GM12878 (cell line): ENCODE data around the gene RAB36. TPM values are rescaled to one million over a fixed set of nuclear protein-coding genes. Genes with fewer than 3 reads are reported as not detected.

Source experiments
- ATAC-seq: fragments of 200-7000 bp; cut with Tn5 transposase; 3 replicates; pipeline ENCODE4 v1.9.1; 2020; ENCODE audit warnings: mild to moderate bottlenecking, moderate library complexity
- BruUV-seq: library from RNA; stranded (reverse); fragments of 400-500 nt; replicated peaks from 2 replicates; lab custom pipeline; 2021; lab: Mats Ljungman, UMichigan
- CTCF ChIA-PET: fragments of 300-600 bp; sonication (Branson Sonifier 250); formaldehyde crosslinking; extraction: SDS; loops from one replicate; lab custom pipeline; 2021; ENCODE audit warnings: inconsistent platforms; lab: Yijun Ruan, JAX
- POLR2A ChIA-PET: fragments of 350-600 bp; formaldehyde crosslinking; extraction: SDS; loops from one replicate; lab custom pipeline; 2021; ENCODE audit warnings: inconsistent platforms; lab: Charles Lee
- RAD21 ChIA-PET: fragments of 300-600 bp; sonication (Branson Sonifier 250); formaldehyde crosslinking; loops from one replicate; lab custom pipeline; 2023; ENCODE audit warnings: antibody characterized with exemption; ENCODE audit not compliant: unreplicated experiment; lab: Charles Lee
- SMC1A ChIA-PET: fragments of 300-600 bp; sonication (Branson Sonifier 250); formaldehyde crosslinking; loops from one replicate; lab custom pipeline; 2023; ENCODE audit not compliant: unreplicated experiment, uncharacterized antibody; lab: Charles Lee
- DNase-seq: peaks from one replicate; pipeline ENCODE4 v3.0.0-alpha.2; 2011; ENCODE audit warnings: low read depth, low spot score
- FAIRE-seq: peaks from 3 replicates; lab custom pipeline; 2011; peaks lifted over from hg19 to GRCh38; lab: Jason Lieb, UNC
- H2AFZ ChIP-seq: 2 replicates; pipeline ENCODE4 v1.6.0; 2011; ENCODE audit warnings: low read depth, low read length, control low read depth; ENCODE audit not compliant: control insufficient read depth
- H3K27ac ChIP-seq: 2 replicates; pipeline ENCODE4 v1.5.1; 2011; ENCODE audit warnings: control low read depth; ENCODE audit not compliant: control insufficient read depth, insufficient read depth
- H3K27me3 ChIP-seq, 2 experiments: replicated peaks in 1 of 2; 2 replicates each; pipeline versions ENCODE4 v1.6.0 to v1.6.1; 2011; ENCODE audit warnings: low read length in 1 of 2; ENCODE audit not compliant: control insufficient read depth in 2 of 2, insufficient read depth in 2 of 2
- H3K36me3 ChIP-seq, 2 experiments: 2 replicates each; pipeline ENCODE4 v1.5.1; 2011; ENCODE audit warnings: low read length in 1 of 2; ENCODE audit not compliant: control insufficient read depth in 2 of 2, insufficient read depth in 2 of 2
- H3K4me1 ChIP-seq: 2 replicates; pipeline ENCODE4 v1.6.1; 2011; ENCODE audit warnings: mild to moderate bottlenecking, low read length, moderate library complexity, mixed read lengths; ENCODE audit not compliant: control insufficient read depth, insufficient read depth
- H3K4me2 ChIP-seq: 2 replicates; pipeline ENCODE4 v1.6.0; 2011; ENCODE audit warnings: control low read depth; ENCODE audit not compliant: control insufficient read depth, insufficient read depth
- H3K4me3 ChIP-seq: fragments of 200-600 bp; sonication (generic); 2 replicates; pipeline ENCODE4 v1.5.1; 2016
- H3K79me2 ChIP-seq: 2 replicates; pipeline ENCODE4 v1.6.0; 2011; ENCODE audit warnings: low read length; ENCODE audit not compliant: control insufficient read depth, insufficient read depth
- H3K9ac ChIP-seq: 2 replicates; pipeline ENCODE4 v1.8.0; 2011; ENCODE audit warnings: low read length, control low read depth, mixed read lengths; ENCODE audit not compliant: control insufficient read depth, insufficient read depth
- H3K9me3 ChIP-seq: replicated peaks from 3 replicates; pipeline ENCODE4 v1.5.1; 2011; ENCODE audit warnings: mild to moderate bottlenecking, low read length; ENCODE audit not compliant: control insufficient read depth, insufficient read depth
- H4K20me1 ChIP-seq: 2 replicates; pipeline ENCODE4 v1.6.0; 2011; ENCODE audit not compliant: control insufficient read depth, insufficient read depth
- BHLHE40 ChIP-seq, 2 experiments: fragments of 450-650 bp in 1 of 2; IDR thresholded peaks; 2 replicates each; pipeline ENCODE4 v1.6.1; 2011 to 2017; ENCODE audit warnings: low read depth in 2 of 2, borderline replicate concordance in 1 of 2, improper control_type of control experiment in 1 of 2, low read length in 1 of 2, mild to moderate bottlenecking in 1 of 2
- CBX3 ChIP-seq: fragments of 200-600 bp; sonication (generic); IDR thresholded peaks from 2 replicates; pipeline ENCODE4 v1.6.1; 2016; ENCODE audit warnings: low read depth, borderline replicate concordance
- IKZF2 ChIP-seq, 2 experiments: fragments of 450-650 bp; IDR thresholded peaks; 2 replicates each; pipeline ENCODE4 v1.6.1; 2017; ENCODE audit warnings: mild to moderate bottlenecking in 2 of 2, moderate library complexity in 2 of 2
- SP1 ChIP-seq: IDR thresholded peaks from one replicate; pipeline ENCODE4 v1.6.1; 2011; ENCODE audit warnings: low read depth, low read length
- YBX1 ChIP-seq: fragments of 450-650 bp; IDR thresholded peaks from 2 replicates; pipeline ENCODE4 v1.6.1; 2016; ENCODE audit warnings: antibody characterized with exemption
- YY1 ChIP-seq: IDR thresholded peaks from 2 replicates; pipeline ENCODE4 v1.6.1; 2011; ENCODE audit warnings: low read depth, mild to moderate bottlenecking, low read length
- WGBS: methylation state at CpG from one replicate; pipeline ENCODE4 v1.1.6; 2016; ENCODE audit warnings: low lambda C conversion rate; ENCODE audit not compliant: insufficient replicate concordance, insufficient coverage; ENCODE audit errors: missing lambda C conversion rate; 5-methylcytosine and 5-hydroxymethylcytosine counted together
- in situ Hi-C: fragments of 300-500 bp; cut with MboI; formaldehyde crosslinking; loops from 9 replicates; pipeline ENCODE4 v1.14.3; 2018; ENCODE audit warnings: mixed read lengths
- intact Hi-C: fragments of 100-400 bp; cut with micrococcal nuclease; formaldehyde crosslinking; loops from one replicate; pipeline ENCODE4 v1.14.2; 2022; ENCODE audit not compliant: unreplicated experiment
- polyA plus RNA-seq, 11 experiments: library from polyadenylated mRNA; depleted of rRNA in 4 of 11; unstranded in 6 of 11; stranded (reverse) in 5 of 11; fragments of >200 nt; fragmentation: Nextera tagmentation in 4 of 11; fragmentation: Illumina TruSeq in 1 of 11; extraction: Ambion mirVana in 4 of 11; extraction: Trizol in 1 of 11; gene quantifications; 1 replicate in 1 of 11; 2 replicates in 10 of 11; pipeline versions ENCODE4 v1.2.1 to v1.2.3, GENCODE V29; 2011 to 2016; ENCODE audit warnings: inconsistent platforms in 2 of 11, missing spikeins in 2 of 11, low read depth in 1 of 11
- total RNA-seq, 4 experiments: library from RNA; depleted of rRNA in 3 of 4; stranded (reverse); fragments of >200 nt in 3 of 4; fragmentation: Illumina TruSeq in 1 of 4; extraction: Trizol in 1 of 4; gene quantifications; 2 replicates each; pipeline versions ENCODE4 v1.2.1 to v1.2.3, GENCODE V29; 2013 to 2021
- TF ChIP-seq, protein P1 (sequence below): fragments of 450-650 bp; IDR thresholded peaks from 2 replicates; pipeline ENCODE4 v1.6.1; 2018; ENCODE audit warnings: borderline replicate concordance, mild to moderate bottlenecking; ENCODE audit not compliant: partially characterized antibody
- TF ChIP-seq, protein P2 (sequence below): IDR thresholded peaks from 2 replicates; pipeline ENCODE4 v1.6.1; 2011; ENCODE audit warnings: borderline replicate concordance, low read depth, mild to moderate bottlenecking, moderate library complexity, mixed read lengths, low read length; ENCODE audit not compliant: insufficient read depth; ENCODE audit errors: extremely low read length
- TF ChIP-seq, protein P3 (sequence below): fragments of 450-650 bp; formaldehyde crosslinking; IDR thresholded peaks from 2 replicates; pipeline ENCODE4 v1.4.0; 2022; ENCODE audit warnings: mild to moderate bottlenecking, moderate library complexity
- TF ChIP-seq, protein P4 (sequence below): fragments of 450-650 bp; IDR thresholded peaks from 2 replicates; pipeline ENCODE4 v1.6.1; 2016; ENCODE audit warnings: mild to moderate bottlenecking

RAB36 gene
- total and polyA plus RNA-seq, 10 of the 15 experiments (the other 5 are each of a cell fraction or from before 2014, with no cell fraction given), result 0.31 to 2.7 (median 1.1) TPM

DNA sequence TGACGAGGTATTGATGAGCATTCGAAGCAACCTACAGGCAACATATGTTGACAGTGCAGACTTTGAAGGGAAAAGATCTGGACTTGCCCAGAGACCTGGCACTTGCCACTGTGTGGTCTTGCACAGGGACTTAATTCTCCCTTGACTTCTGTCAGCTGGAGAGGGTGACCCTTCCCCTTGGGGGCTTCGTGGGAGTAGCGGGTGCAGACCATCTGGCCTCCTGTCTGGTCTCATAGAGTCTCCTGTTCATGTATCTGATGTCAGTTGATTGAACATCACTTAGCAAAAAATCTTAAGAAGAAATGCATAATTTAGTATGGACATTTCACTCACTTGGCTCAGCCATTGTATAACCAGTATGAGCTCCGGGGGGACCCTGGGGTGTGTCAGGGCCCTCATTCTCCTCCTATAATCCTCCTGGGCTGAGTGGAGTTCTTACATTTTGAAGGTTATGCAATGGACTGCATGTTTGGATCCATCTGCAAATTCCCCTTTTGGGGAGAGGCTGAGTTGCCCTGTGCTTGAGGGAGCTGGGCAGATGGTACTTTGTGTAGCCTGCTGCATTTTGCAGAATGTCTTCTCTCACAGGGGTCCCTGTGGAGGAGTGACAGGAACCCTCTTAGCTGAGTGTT, 48.0 kb downstream of the RAB36 start:
- Histone ChIP-seq H3K4me3 (no peak overlapping the region), H3K79me2 (peaks cover 9% of the 10 kb centered on the region), H4K20me1 (no peaks in the 10 kb centered on the region), H3K36me3 (peaks cover 5 to 15% of the 10 kb centered on the region in 2 experiments; a peak in 3 of 4 replicates), H2AFZ (no peak overlapping the region), H3K27me3 (no peaks in the 10 kb centered on the region)
- WGBS, result over 99% methylated on average over 5 of the region's 5 CpGs
- FAIRE-seq (no peak), DNase-seq (no peak)
- RAD21 ChIA-PET, result no interaction called here
- SMC1A ChIA-PET, result interaction anchor here (1.2 kb wide), 1 partner anchor 15 kb away, joined by 3 read pairs; no protein-coding TSS in a partner anchor
- POLR2A ChIA-PET, result interaction anchor here (0.8 kb wide), 1 partner anchor 36 kb away, joined by 3 read pairs; no protein-coding TSS in a partner anchor
- TF ChIP-seq, protein P1, sequence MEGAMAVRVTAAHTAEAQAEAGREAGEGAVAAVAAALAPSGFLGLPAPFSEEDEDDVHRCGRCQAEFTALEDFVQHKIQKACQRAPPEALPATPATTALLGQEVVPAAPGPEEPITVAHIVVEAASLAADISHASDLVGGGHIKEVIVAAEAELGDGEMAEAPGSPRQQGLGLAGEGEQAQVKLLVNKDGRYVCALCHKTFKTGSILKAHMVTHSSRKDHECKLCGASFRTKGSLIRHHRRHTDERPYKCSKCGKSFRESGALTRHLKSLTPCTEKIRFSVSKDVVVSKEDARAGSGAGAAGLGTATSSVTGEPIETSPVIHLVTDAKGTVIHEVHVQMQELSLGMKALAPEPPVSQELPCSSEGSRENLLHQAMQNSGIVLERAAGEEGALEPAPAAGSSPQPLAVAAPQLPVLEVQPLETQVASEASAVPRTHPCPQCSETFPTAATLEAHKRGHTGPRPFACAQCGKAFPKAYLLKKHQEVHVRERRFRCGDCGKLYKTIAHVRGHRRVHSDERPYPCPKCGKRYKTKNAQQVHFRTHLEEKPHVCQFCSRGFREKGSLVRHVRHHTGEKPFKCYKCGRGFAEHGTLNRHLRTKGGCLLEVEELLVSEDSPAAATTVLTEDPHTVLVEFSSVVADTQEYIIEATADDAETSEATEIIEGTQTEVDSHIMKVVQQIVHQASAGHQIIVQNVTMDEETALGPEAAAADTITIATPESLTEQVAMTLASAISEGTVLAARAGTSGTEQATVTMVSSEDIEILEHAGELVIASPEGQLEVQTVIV, result no peak
- TF ChIP-seq SP1 (no peak), YY1 (no peak), CBX3 (no peak), YBX1 (no peak), BHLHE40 (IDR thresholded peaks at IDR 0.05; ENCODE audit: borderline replicate concordance in 1 of 2, low read depth in 2 of 2, low read length in 1 of 2) (no peak), IKZF2 (IDR thresholded peaks at IDR 0.05) (no peak)
- TF ChIP-seq, protein P2, sequence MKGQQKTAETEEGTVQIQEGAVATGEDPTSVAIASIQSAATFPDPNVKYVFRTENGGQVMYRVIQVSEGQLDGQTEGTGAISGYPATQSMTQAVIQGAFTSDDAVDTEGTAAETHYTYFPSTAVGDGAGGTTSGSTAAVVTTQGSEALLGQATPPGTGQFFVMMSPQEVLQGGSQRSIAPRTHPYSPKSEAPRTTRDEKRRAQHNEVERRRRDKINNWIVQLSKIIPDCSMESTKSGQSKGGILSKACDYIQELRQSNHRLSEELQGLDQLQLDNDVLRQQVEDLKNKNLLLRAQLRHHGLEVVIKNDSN, result no peak
- TF ChIP-seq, protein P3, sequence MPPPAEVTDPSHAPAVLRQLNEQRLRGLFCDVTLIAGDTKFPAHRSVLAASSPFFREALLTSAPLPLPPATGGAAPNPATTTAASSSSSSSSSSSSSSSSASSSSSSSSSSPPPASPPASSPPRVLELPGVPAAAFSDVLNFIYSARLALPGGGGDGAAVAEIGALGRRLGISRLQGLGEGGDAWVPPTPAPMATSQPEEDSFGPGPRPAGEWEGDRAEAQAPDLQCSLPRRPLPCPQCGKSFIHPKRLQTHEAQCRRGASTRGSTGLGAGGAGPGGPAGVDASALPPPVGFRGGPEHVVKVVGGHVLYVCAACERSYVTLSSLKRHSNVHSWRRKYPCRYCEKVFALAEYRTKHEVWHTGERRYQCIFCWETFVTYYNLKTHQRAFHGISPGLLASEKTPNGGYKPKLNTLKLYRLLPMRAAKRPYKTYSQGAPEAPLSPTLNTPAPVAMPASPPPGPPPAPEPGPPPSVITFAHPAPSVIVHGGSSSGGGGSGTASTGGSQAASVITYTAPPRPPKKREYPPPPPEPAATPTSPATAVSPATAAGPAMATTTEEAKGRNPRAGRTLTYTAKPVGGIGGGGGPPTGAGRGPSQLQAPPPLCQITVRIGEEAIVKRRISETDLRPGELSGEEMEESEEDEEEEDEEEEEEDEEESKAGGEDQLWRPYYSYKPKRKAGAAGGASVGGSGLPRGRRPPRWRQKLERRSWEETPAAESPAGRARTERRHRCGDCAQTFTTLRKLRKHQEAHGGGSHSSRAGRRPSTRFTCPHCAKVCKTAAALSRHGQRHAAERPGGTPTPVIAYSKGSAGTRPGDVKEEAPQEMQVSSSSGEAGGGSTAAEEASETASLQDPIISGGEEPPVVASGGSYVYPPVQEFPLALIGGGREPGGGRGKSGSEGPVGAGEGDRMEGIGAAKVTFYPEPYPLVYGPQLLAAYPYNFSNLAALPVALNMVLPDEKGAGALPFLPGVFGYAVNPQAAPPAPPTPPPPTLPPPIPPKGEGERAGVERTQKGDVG (CRISPR knock-in tag), result no peak
- TF ChIP-seq, protein P4, sequence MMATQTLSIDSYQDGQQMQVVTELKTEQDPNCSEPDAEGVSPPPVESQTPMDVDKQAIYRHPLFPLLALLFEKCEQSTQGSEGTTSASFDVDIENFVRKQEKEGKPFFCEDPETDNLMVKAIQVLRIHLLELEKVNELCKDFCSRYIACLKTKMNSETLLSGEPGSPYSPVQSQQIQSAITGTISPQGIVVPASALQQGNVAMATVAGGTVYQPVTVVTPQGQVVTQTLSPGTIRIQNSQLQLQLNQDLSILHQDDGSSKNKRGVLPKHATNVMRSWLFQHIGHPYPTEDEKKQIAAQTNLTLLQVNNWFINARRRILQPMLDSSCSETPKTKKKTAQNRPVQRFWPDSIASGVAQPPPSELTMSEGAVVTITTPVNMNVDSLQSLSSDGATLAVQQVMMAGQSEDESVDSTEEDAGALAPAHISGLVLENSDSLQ, result no peak
- TF ChIP-seq, all 136 proteins: peak for 0
- Histone ChIP-seq H3K4me2 (no peak overlapping the region), H3K27ac (no peak overlapping the region), H3K4me1 (no peaks in the 10 kb centered on the region), H3K9ac (no peak overlapping the region), H3K9me3 (no peaks in the 10 kb centered on the region)
- in situ Hi-C loops (no loop called here), intact Hi-C loops (no loop called here)
- CTCF ChIA-PET, result no interaction called here
- no TSS peak for BruUV-seq
- ATAC-seq, result no peak
